HPDE6-E6E7 (cell line): ENCODE measurements around the gene UCN3.
"Not testable (repeated sequence)": the region's sequence is repeated elsewhere in the genome, so short reads cannot be mapped to it uniquely, and the experiment has no call there.

Source experiments
- DNase-seq: peaks from one replicate; pipeline ENCODE4 v3.0.0; 2011; ENCODE audit warnings: missing footprints; ENCODE audit errors: extremely low spot score

Gene UCN3

GRCh38 chr10:5369362-5370158 is 4.8 kb downstream of the UCN3 start:
- no peak for DNase-seq

DNA sequence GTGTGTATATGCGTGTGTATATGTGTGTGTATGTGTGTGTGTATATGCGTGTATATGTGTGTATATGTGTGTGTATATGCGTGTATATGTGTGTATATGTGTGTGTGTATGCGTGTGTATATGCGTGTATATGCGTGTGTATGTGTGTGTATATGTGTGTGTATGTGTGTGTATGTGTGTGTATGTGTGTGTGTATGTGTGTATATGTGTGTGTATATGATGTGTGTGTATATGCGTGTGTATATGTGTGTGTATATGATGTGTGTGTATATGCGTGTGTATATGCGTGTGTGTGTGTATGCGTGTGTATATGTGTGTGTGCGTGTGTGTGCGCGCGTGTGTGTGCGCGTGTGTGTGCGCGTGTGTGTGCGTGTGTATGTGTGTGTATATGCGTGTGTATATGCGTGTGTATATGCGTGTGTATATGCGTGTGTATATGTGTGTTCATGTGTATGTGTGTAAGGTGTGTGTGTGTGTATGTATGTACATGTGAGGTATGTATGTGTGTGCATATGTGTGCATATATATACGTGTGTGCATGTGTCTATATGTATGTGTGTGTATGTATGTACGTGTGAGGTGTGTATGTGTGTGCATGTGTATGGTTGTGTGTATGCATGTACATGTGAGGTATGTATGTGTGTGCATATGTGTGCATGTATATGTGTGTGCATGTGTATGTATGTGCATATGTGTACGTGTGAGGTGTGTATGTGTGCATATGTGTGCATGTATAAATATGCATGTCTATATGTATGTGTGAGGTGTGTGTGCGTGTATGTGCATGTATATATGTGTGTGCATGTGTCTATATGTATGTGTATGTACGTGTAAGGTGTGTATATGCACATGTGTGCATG is 6.0 kb downstream of the UCN3 start:
- no peak for DNase-seq

- DNase-seq: no peak
These were observed 8.5 kb downstream of the UCN3 start for GRCh38 chr10:5373307-5373706.

- no peak for DNase-seq
These were observed 9.3 kb downstream of the UCN3 start for GRCh38 chr10:5373891-5374611.

DNA sequence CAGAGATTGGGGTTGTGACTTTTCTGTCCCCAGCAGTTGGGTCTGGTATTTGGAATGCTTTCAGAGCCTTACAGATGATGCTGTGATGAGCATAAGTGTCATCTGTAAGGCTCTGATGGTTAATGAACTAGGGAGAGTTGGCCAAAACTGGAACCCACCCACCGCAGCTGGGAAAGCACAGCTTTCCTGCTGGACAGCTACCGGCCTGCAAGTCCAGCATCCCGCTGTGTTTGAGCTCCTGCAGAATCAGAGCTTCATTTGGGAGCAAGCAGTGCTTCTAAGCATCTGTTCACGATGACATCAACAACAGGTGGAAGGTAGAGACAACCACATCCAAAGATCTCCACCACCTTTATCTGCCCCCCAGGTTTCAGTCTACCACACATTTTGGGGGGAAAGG is 11.7 kb downstream of the UCN3 start:
- DNase-seq: no peak

- DNase-seq: not testable (repeated sequence)
These were observed 14.4 kb downstream of the UCN3 start for GRCh38 chr10:5379202-5379601.

GRCh38 chr10:5380395-5380794 is 15.6 kb downstream of the UCN3 start:
- not testable (repeated sequence) for DNase-seq

DNA sequence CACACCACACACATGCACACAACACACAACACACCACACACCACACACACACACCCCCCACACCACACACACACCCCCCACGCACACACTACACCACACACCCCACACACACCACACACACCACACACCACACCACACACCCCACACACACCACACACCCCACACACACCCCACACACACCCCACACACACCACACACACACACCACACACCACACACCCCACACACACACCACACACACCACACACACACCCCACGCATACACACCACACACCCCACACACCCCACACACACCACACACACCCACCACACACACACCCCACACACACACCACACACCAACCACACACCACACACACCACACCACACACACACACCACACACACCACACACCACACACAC is 16.4 kb downstream of the UCN3 start:
- DNase-seq: no peak

- no peak for DNase-seq
These were observed 20.5 kb downstream of the UCN3 start for GRCh38 chr10:5385224-5385623.

- no peak for DNase-seq
These were observed 22.4 kb downstream of the UCN3 start for GRCh38 chr10:5387169-5387568.

DNA sequence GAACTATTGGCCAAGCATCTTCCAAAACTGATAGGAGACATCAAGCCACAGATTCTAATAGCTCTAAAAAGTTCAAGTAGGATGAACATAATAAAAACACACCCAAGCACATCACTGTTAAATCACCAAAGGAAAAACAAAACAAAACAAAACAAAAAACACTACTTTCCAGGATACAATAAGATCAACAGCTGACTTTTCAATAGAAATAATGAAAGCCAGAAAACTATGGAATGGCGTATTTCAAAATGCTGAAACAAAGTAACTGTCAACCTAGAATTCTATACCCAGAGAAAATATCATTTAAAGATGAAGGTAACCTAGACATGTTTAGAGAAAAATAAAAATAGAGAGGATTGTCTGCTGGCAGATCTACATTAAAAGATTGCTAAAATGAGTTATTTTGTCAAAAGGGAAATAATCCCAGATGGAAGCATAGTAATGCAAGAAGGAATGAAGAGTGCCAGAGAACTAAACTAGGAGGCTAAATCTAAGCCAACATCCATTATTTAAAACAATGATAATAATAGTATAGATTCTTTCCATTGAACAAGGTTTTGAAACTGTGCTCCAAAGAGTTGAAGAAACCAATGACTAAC is 25.9 kb downstream of the UCN3 start:
- DNase-seq: no peak

GRCh38 chr10:5391790-5392189 is 27.0 kb downstream of the UCN3 start:
- DNase-seq: no peak

- DNase-seq: no peak
These were observed 28.8 kb downstream of the UCN3 start for GRCh38 chr10:5393529-5393928.

DNA sequence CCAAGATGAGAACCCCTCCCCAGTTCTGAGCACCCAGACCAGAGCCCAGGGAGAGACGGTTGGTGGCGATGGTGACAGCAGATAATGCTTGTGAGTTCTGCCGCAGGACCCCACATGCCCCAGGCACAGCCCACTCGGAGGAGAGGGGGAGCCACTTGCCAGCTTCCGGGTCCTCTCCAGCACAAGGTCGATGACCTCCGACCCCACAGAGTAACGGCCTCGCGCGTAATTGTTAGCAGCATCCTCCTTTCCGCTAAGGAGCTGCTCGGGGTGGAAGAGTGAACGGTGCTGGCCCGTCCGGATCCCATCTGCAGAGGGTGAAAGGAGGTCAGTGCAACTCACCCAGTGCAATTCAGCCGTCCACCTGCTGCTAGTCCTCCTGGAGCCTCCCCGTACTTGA is 30.4 kb downstream of the UCN3 start:
- no peak for DNase-seq

GRCh38 chr10:5396556-5397300 is 32.0 kb downstream of the UCN3 start:
- no peak for DNase-seq

DNA sequence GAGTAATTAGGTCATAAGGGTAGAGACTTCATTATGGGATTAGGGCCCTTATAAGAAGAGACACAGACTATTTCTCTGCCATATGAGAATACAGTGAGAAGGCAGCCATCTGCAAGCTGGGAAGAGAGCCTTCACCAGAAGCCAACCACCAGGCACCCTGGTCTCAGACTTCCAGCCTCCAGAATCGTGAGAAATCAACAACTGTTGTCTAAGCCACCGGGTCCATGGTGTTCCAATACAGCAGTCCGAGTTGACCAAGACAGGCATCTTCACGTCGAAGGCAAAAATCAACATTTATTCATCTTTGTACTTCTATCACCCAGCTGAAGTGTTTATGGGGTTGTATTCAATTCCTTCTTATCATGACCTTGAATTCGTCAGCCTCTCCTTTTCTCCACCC is 34.6 kb downstream of the UCN3 start:
- no peak for DNase-seq

DNA sequence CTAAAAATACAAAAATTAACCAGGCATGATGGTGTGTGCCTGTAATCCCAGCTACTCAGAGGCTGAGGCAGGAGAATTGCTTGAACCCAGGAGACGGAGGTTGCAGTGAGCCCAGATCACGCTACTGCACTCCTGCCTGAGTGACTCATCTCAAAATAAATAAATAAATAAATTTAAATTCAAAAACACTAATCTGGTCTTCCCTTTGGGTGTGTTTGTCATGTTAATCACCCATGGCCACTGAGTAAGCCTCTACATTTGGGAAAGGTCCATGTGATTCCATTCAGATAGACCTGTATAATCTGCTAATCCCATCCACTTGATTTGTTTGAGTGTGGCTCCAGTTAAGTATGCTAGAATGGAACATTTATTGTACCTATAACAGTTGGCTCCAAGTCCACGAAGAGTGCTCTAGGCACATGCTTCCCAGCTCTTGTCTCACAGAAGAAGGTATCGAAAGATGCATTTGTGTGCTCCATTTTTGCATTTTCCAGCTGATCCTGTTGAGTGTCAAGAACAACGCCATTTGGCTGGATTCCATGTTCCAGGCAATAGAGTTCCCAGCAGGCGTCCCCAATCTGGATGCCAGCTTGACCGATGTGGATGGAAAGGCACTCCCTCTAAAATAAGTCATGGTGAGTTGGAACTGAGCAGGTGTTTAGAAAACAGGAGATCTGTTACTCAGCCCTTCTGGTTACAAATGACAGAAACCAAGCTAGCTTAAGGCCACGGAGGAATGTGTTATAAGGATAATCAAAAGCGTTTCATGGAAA is 35.9 kb downstream of the UCN3 start:
- DNase-seq: no peak

- no peak for DNase-seq
These were observed 38.0 kb downstream of the UCN3 start for GRCh38 chr10:5402798-5403197.

DNA sequence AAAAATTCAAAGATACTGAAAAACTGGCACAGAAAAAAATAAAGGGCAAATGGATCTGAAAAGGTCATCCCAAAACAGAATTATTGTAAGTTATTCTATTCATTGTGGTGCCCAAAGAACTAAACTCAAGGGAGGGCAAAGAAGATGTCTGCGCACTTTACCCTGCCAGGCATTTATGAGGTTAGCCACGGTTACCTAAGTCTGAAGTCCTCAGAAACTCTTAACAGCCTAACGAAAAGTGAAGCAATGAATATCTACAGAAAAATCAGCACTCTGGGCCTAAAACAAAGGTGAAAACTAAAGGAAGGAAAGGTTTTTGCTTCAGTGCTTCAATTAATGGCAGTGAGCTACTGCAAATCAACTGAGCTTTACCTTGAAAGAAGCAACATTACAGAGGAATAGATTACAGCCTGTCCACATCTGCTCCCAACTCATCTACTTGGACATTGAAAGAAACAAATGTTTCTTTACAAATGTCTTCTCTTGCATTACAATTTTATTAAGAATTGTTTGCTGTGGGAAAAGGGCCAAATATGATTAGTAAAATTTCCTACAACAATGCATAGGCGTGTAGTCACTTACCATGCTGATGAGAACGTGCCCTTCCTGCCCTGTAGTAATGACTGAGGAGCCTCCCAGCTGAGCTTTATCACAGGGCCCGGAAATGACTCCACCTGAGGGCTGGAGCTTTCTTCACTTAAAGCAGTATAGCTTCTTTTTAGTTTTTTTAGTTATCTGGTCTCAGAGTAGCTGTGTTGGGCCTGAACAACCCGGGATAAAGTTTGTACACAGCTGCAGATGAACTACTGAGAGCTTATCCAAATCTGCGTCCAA is 39.7 kb downstream of the UCN3 start, which contains the start of gene TUBAL3:
TUBAL3 (minus strand) TSS at position 621 of the 834 bp plus-strand sequence; CDS start at position 585, 36 bp downstream.
- DNase-seq: no peak
